Sigmoid colon (tissue), 7 donors: ENCODE measurements around the gene ALCAM. TPM values are rescaled to one million over a fixed set of nuclear protein-coding genes. Genes with fewer than 3 reads are reported as not detected.

Experiments used
- DNase-seq: peaks from one replicate; pipeline ENCODE4 v3.0.0-alpha.2; 2019
- H3K27ac ChIP-seq, 4 donors: fragments of 200-600 bp; sonication (generic); one replicate each; pipeline ENCODE4 v1.5.1; 2016 to 2019; ENCODE audit warnings: mild to moderate bottlenecking in 1 of 4
- H3K27me3 ChIP-seq, 3 donors: fragments of 200-600 bp; sonication (generic); one replicate each; pipeline ENCODE4 v1.5.1; 2019; ENCODE audit warnings: mild to moderate bottlenecking in 1 of 3
- H3K36me3 ChIP-seq, 4 donors: fragments of 200-600 bp; sonication (generic); one replicate each; pipeline ENCODE4 v1.5.1; 2016 to 2019
- H3K4me1 ChIP-seq, 4 donors: fragments of 200-600 bp; sonication (generic); one replicate each; pipeline ENCODE4 v1.5.1; 2017 to 2019
- H3K4me3 ChIP-seq, 4 donors: fragments of 200-600 bp; sonication (generic); one replicate each; pipeline ENCODE4 v1.5.1; 2017 to 2019; ENCODE audit warnings: mild to moderate bottlenecking in 2 of 4, moderate library complexity in 1 of 4
- H3K9me3 ChIP-seq, 4 donors: fragments of 200-600 bp in 3 of 4; sonication (generic) in 3 of 4; one replicate each; pipeline versions ENCODE4 v1.5.1 to v1.6.1; 2013 to 2019
- EP300 ChIP-seq, 4 donors: sonication (generic); formaldehyde crosslinking; IDR thresholded peaks; one replicate each; pipeline ENCODE4 v1.6.1; 2017; ENCODE audit warnings: antibody characterized with exemption in 4 of 4
- POLR2A ChIP-seq, 2 donors: fragments of 450-650 bp; IDR thresholded peaks; one replicate each; pipeline ENCODE4 v1.6.1; 2016; ENCODE audit warnings: antibody characterized with exemption in 2 of 2, mild to moderate bottlenecking in 2 of 2, moderate library complexity in 2 of 2
- POLR2AphosphoS5 ChIP-seq, 4 donors: sonication (generic); formaldehyde crosslinking; IDR thresholded peaks; one replicate each; pipeline ENCODE4 v1.6.1; 2017; ENCODE audit warnings: antibody characterized with exemption in 4 of 4
- WGBS, 2 donors: extraction: QIAGEN DNeasy Blood & Tissue Kit; methylation state at CpG; one replicate each; pipeline ENCODE4 v1.1.7; 2013; 5-methylcytosine and 5-hydroxymethylcytosine counted together
- intact Hi-C: fragments of 100-400 bp; cut with DNase I; formaldehyde crosslinking; loops from one replicate; pipeline ENCODE4 v1.15.1; 2023
- polyA plus RNA-seq, 3 donors: library from polyadenylated mRNA; stranded (reverse); fragments of 200-250 nt; gene quantifications; one replicate each; pipeline ENCODE4 v1.2.3, GENCODE V29; 2013
- total RNA-seq, 4 donors: library from RNA; depleted of rRNA; stranded (reverse); fragments of >200 nt; gene quantifications; one replicate each; pipeline ENCODE4 v1.1.0, GENCODE V29; 2016
- TF ChIP-seq, protein P1 (sequence below), 4 experiments: fragments of 450-650 bp in 3 of 4; fragments of 200-600 bp in 1 of 4; IDR thresholded peaks; one replicate each; pipeline ENCODE4 v1.5.1; 2016 to 2019; ENCODE audit warnings: antibody characterized with exemption in 4 of 4, mild to moderate bottlenecking in 3 of 4, moderate library complexity in 2 of 4
- donor health status: healthy with polysubstance abuse.
- donor health status: Bipolar disorder and iron deficiency.
- donor health status: healthy.

The ALCAM gene
- total and polyA plus RNA-seq, 7 donors = 1.8 to 45.1 (median 16.0) TPM

DNA sequence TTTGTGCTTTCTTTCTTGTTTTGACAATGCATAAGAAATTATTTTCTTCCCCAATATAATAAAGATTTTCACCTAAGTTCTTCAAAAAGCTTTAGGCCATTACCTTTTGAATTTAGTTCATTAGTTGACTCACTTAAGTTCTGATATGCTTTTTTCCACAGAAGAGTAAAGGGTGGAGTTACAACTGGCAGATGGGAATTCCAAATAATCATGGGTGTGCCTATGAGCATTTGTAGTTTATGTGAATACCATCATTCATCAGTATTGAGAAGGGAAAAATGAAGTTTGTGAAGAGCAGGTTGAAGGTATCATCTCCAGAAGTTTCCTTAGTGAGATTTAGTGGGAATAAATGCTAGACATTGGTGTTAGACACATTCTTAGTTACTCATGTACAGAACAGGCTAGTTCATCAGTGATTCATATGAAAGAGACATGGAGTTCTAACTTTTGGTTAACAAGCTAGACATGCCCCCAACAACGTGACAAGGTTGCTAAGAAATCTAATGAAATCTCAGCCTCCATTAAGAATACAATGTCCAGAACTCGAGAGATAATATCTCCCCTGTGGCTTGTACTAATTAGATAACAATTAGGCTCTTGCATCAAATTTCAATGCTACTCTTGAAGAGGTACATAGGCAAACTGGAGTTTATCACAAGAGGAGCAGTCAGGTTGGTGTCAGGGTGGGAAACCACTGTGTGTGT is 16.9 kb upstream of the ALCAM start:
- Histone ChIP-seq H3K27ac (no peak overlapping the region), H3K4me1 (no peaks in the 10 kb centered on the region), H3K9me3 (no peaks in the 10 kb centered on the region), H3K36me3 (no peaks in the 10 kb centered on the region), H3K4me3 (no peak overlapping the region), H3K27me3 (peaks cover 0 to 10% (median 0%) of the 10 kb centered on the region in 3 donors)
- TF ChIP-seq EP300 (IDR thresholded peaks at IDR 0.05) (no peak), POLR2AphosphoS5 (IDR thresholded peaks at IDR 0.05) (no peak), POLR2A (IDR thresholded peaks at IDR 0.05) (no peak)
- TF ChIP-seq, protein P1, sequence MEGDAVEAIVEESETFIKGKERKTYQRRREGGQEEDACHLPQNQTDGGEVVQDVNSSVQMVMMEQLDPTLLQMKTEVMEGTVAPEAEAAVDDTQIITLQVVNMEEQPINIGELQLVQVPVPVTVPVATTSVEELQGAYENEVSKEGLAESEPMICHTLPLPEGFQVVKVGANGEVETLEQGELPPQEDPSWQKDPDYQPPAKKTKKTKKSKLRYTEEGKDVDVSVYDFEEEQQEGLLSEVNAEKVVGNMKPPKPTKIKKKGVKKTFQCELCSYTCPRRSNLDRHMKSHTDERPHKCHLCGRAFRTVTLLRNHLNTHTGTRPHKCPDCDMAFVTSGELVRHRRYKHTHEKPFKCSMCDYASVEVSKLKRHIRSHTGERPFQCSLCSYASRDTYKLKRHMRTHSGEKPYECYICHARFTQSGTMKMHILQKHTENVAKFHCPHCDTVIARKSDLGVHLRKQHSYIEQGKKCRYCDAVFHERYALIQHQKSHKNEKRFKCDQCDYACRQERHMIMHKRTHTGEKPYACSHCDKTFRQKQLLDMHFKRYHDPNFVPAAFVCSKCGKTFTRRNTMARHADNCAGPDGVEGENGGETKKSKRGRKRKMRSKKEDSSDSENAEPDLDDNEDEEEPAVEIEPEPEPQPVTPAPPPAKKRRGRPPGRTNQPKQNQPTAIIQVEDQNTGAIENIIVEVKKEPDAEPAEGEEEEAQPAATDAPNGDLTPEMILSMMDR (IDR thresholded peaks at IDR 0.05) = no peak
- WGBS, 2 donors = 47 to 71% methylated on average over 2 of the region's 2 CpGs
- DNase-seq = no peak
- intact Hi-C loops = no loop called here

GRCh38 chr3:105351821-105352220 is 14.9 kb upstream of the ALCAM start:
- peak in 1 of 4 donors; percentile 24 for TF ChIP-seq EP300 (IDR thresholded peaks at IDR 0.05)
- no peak for TF ChIP-seq POLR2A (IDR thresholded peaks at IDR 0.05)
- H3K4me1 ChIP-seq = no peaks in the 10 kb centered on the region
- WGBS, 2 donors = 73 to 87% methylated on average over 2 of the region's 2 CpGs
- peaks cover 0 to 10% (median 0%) of the 10 kb centered on the region in 3 donors for H3K27me3 ChIP-seq
- H3K36me3 ChIP-seq = no peaks in the 10 kb centered on the region
- intact Hi-C loops = no loop called here
- H3K4me3 ChIP-seq = no peak overlapping the region
- no peaks in the 10 kb centered on the region for H3K9me3 ChIP-seq
- H3K27ac ChIP-seq = no peak overlapping the region
- no peak for DNase-seq

- no peak overlapping the region for H3K4me3 ChIP-seq
- no peaks in the 10 kb centered on the region for H3K4me1 ChIP-seq
- no peak overlapping the region for H3K27ac ChIP-seq
- peaks cover 0 to 10% (median 0%) of the 10 kb centered on the region in 3 donors for H3K27me3 ChIP-seq
- H3K9me3 ChIP-seq = no peaks in the 10 kb centered on the region
- no peak for DNase-seq
- H3K36me3 ChIP-seq = no peaks in the 10 kb centered on the region
- WGBS, 2 donors = 86 to 92% methylated on average over 4 of the region's 4 CpGs
- TF ChIP-seq, protein P1 (IDR thresholded peaks at IDR 0.05) = no peak
- TF ChIP-seq POLR2AphosphoS5 (IDR thresholded peaks at IDR 0.05) (no peak), POLR2A (IDR thresholded peaks at IDR 0.05) (no peak)
- intact Hi-C loops = no loop called here
These were observed 13.7 kb upstream of the ALCAM start for GRCh38 chr3:105352976-105353375.

DNA sequence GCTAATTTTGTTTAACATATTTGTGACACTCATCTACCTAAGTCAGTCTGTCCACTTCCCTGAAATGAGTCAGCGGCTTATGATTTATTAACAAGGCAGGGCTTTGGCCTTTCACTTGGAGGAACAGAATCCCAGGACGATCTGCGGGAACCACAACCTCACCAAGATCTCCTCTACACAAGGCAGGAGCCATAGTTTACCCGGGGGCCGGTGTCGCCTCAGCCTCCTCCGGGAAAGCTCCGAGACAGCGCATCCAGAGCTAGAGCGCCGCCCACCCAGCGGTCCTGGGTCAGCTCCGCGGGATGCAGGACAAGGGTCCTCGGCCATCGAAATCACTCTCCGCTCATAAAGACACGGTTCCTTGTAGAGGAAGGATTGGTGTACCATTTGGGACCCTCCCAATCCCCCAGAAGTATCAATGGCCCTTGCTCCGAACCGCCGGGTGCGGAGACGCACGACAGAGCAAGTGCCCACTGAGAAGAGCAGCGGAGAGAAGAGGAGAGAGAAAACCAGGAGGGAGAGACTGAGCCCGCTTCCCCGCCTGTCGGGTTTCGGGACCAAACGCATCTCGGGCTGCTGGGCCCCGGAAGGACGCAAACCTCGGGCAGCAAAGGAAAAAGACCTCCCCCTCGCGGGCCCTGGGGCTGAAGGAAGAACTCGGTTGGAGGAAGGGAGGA is 13.1 kb upstream of the ALCAM start:
- Histone ChIP-seq H3K36me3 (no peaks in the 10 kb centered on the region), H3K9me3 (no peaks in the 10 kb centered on the region), H3K27ac (peak overlapping the region in 1 of 4 donors; percentile 28), H3K4me3 (peak overlapping the region in 3 of 4 donors; percentile 14 to 37 (median 32)), H3K4me1 (no peaks in the 10 kb centered on the region), H3K27me3 (peaks cover 0 to 10% (median 0%) of the 10 kb centered on the region in 3 donors)
- 9 to 22% methylated on average over 37 of the region's 37 CpGs for WGBS, 2 donors
- TF ChIP-seq POLR2AphosphoS5 (IDR thresholded peaks at IDR 0.05) (no peak), POLR2A (IDR thresholded peaks at IDR 0.05) (no peak), EP300 (IDR thresholded peaks at IDR 0.05) (no peak)
- TF ChIP-seq, protein P1 (IDR thresholded peaks at IDR 0.05) = no peak
- intact Hi-C loops = no loop called here
- DNase-seq = no peak

- H3K36me3 ChIP-seq = no peaks in the 10 kb centered on the region
- 75 to 76% methylated on average over 3 of the region's 3 CpGs for WGBS, 2 donors
- H3K9me3 ChIP-seq = no peaks in the 10 kb centered on the region
- peak overlapping the region in 2 of 4 donors; percentile 32 to 37 for H3K4me3 ChIP-seq
- intact Hi-C loops = no loop called here
- TF ChIP-seq POLR2AphosphoS5 (IDR thresholded peaks at IDR 0.05) = no peak
- no peak for TF ChIP-seq POLR2A (IDR thresholded peaks at IDR 0.05)
- TF ChIP-seq, protein P1 (IDR thresholded peaks at IDR 0.05) = no peak
- no peak for TF ChIP-seq EP300 (IDR thresholded peaks at IDR 0.05)
- H3K4me1 ChIP-seq = no peaks in the 10 kb centered on the region
- H3K27me3 ChIP-seq = peaks cover 0 to 10% (median 0%) of the 10 kb centered on the region in 3 donors
- no peak for DNase-seq
- no peak overlapping the region for H3K27ac ChIP-seq
These were observed 12.3 kb upstream of the ALCAM start for GRCh38 chr3:105354429-105354828.
